ENCODE data around the gene MYL9. TPM values are rescaled to one million over a fixed set of nuclear protein-coding genes. Genes with fewer than 3 reads are reported as not detected.

MYL9 gene
- polyA plus RNA-seq, 3 donors: 0.08 to 0.20 TPM; not detected in 1

GRCh38 chr20:36496707-36497669, 44.3 kb upstream of the MYL9 start:
- TF ChIP-seq CTCF (IDR thresholded peaks at IDR 0.05): no peak
- H3K27ac ChIP-seq (ENCODE audit: low read depth in 1 of 2, low read length in 2 of 2): no peak overlapping the region
- H3K4me3 ChIP-seq (replicated peaks in 1 of 3; ENCODE audit: low read depth in 2 of 3, low read length in 3 of 3): no peak overlapping the region
- H3K9me3 ChIP-seq (replicated peaks in 1 of 2; ENCODE audit: control insufficient read depth in 1 of 2, insufficient read depth in 1 of 2, low read length in 2 of 2): no peaks in the 10 kb centered on the region
- H3K4me1 ChIP-seq (ENCODE audit: control insufficient read depth in 1 of 2, insufficient read depth in 2 of 2, low read length in 2 of 2): peaks cover 4 to 6% of the 10 kb centered on the region in 2 donors
- H3K36me3 ChIP-seq (replicated peaks in 1 of 2; ENCODE audit: control insufficient read depth in 1 of 2, insufficient read depth in 2 of 2, low read length in 2 of 2): peaks cover 54 to 60% of the 10 kb centered on the region in 2 donors
- H3K27me3 ChIP-seq (ENCODE audit: control insufficient read depth in 2 of 2, insufficient read depth in 2 of 2, low read length in 2 of 2): no peaks in the 10 kb centered on the region
- Mint-ChIP-seq H3K9me3 (no peaks in the 10 kb centered on the region), H3K27me3 (ENCODE audit: low read depth in 3 of 3) (peaks cover 0 to 2% (median 2%) of the 10 kb centered on the region in 3 donors), H3K4me1 (peaks cover 8% of the 10 kb centered on the region), H3K27ac (peak overlapping the region in 2 of 7 donors; percentile 19 to 22), H3K36me3 (peaks cover 57 to 78% of the 10 kb centered on the region in 2 donors), H3K4me3 (no peak overlapping the region)
- intact Hi-C loops (cut with micrococcal nuclease): no loop called here
- no peak overlapping the region for H3K9ac ChIP-seq (ENCODE audit: insufficient read depth, low read length, poor library complexity, severe bottlenecking)
- no peak for DNase-seq
- H3K4me2 ChIP-seq (replicated peaks; ENCODE audit: extremely low read depth, low read length, poor library complexity, severe bottlenecking): no peak overlapping the region
- peaks cover 36% of the 10 kb centered on the region for H4K20me1 ChIP-seq (ENCODE audit: insufficient read depth, low read length)
- no peak overlapping the region for H2AFZ ChIP-seq (ENCODE audit: insufficient read depth, low read depth, low read length, poor library complexity, severe bottlenecking)
- no peaks in the 10 kb centered on the region for H3K79me2 ChIP-seq (ENCODE audit: insufficient read depth, low read length)
- WGBS (ENCODE audit: insufficient coverage): 98% methylated on average over 29 of the region's 33 CpGs

GRCh38 chr20:36497856-36498255, 43.5 kb upstream of the MYL9 start:
- Mint-ChIP-seq H3K27me3 (ENCODE audit: low read depth in 3 of 3) (peaks cover 0 to 2% (median 2%) of the 10 kb centered on the region in 3 donors), H3K9me3 (no peaks in the 10 kb centered on the region), H3K4me3 (no peak overlapping the region), H3K36me3 (peaks cover 57 to 81% of the 10 kb centered on the region in 2 donors), H3K27ac (no peak overlapping the region), H3K4me1 (no peaks in the 10 kb centered on the region)
- H3K27me3 ChIP-seq (ENCODE audit: control insufficient read depth in 2 of 2, insufficient read depth in 2 of 2, low read length in 2 of 2): no peaks in the 10 kb centered on the region
- 94% methylated on average over 2 of the region's 4 CpGs for WGBS (ENCODE audit: insufficient coverage)
- no peak overlapping the region for H3K27ac ChIP-seq (ENCODE audit: low read depth in 1 of 2, low read length in 2 of 2)
- no peaks in the 10 kb centered on the region for H3K4me1 ChIP-seq (ENCODE audit: control insufficient read depth in 1 of 2, insufficient read depth in 2 of 2, low read length in 2 of 2)
- H3K36me3 ChIP-seq (replicated peaks in 1 of 2; ENCODE audit: control insufficient read depth in 1 of 2, insufficient read depth in 2 of 2, low read length in 2 of 2): peaks cover 55 to 63% of the 10 kb centered on the region in 2 donors
- H2AFZ ChIP-seq (ENCODE audit: insufficient read depth, low read depth, low read length, poor library complexity, severe bottlenecking): no peak overlapping the region
- TF ChIP-seq CTCF (IDR thresholded peaks at IDR 0.05): no peak
- H4K20me1 ChIP-seq (ENCODE audit: insufficient read depth, low read length): peaks cover 27% of the 10 kb centered on the region
- H3K9ac ChIP-seq (ENCODE audit: insufficient read depth, low read length, poor library complexity, severe bottlenecking): no peak overlapping the region
- H3K79me2 ChIP-seq (ENCODE audit: insufficient read depth, low read length): no peaks in the 10 kb centered on the region
- no peak overlapping the region for H3K4me3 ChIP-seq (replicated peaks in 1 of 3; ENCODE audit: low read depth in 2 of 3, low read length in 3 of 3)
- DNase-seq: no peak
- H3K4me2 ChIP-seq (replicated peaks; ENCODE audit: extremely low read depth, low read length, poor library complexity, severe bottlenecking): no peak overlapping the region
- no peaks in the 10 kb centered on the region for H3K9me3 ChIP-seq (replicated peaks in 1 of 2; ENCODE audit: control insufficient read depth in 1 of 2, insufficient read depth in 1 of 2, low read length in 2 of 2)
- intact Hi-C loops (cut with micrococcal nuclease): no loop called here
